Heart left ventricle (tissue), 16 donors: ENCODE measurements around the gene BMERB1. TPM values are rescaled to one million over a fixed set of nuclear protein-coding genes. Genes with fewer than 3 reads are reported as not detected.

ENCODE experiments used
- ATAC-seq, 4 donors: fragments of 200-7000 bp; cut with Tn5 transposase; one replicate each; pipeline ENCODE4 v1.9.1; 2020 to 2022; ENCODE audit warnings: moderate library complexity in 4 of 4, mild to moderate bottlenecking in 3 of 4, moderate number of reproducible peaks in 1 of 4
- DNase-seq, 5 donors: peaks; one replicate each; pipeline ENCODE4 v3.0.0-alpha.2; 2020
- H3K27ac ChIP-seq, 12 donors: fragments of 200-600 bp; sonication (generic) in 4 of 12; one replicate each; pipeline versions ENCODE4 v1.5.0 to v1.8.0; 2016 to 2022; ENCODE audit warnings: mild to moderate bottlenecking in 2 of 12
- H3K27me3 ChIP-seq, 9 donors: fragments of 200-600 bp; sonication (generic) in 2 of 9; one replicate each; pipeline versions ENCODE4 v1.5.1 to v1.8.0; 2016 to 2022; ENCODE audit warnings: mild to moderate bottlenecking in 3 of 9
- H3K36me3 ChIP-seq, 9 donors: fragments of 200-600 bp; sonication (generic) in 2 of 9; one replicate each; pipeline versions ENCODE4 v1.5.0 to v1.8.0; 2018 to 2022; ENCODE audit warnings: mild to moderate bottlenecking in 2 of 9
- H3K4me1 ChIP-seq, 12 donors: fragments of 200-600 bp; sonication (generic) in 4 of 12; one replicate each; pipeline versions ENCODE4 v1.5.0 to v1.8.0; 2016 to 2022; ENCODE audit warnings: mild to moderate bottlenecking in 3 of 12
- H3K4me3 ChIP-seq, 12 donors: fragments of 200-600 bp; sonication (generic) in 4 of 12; one replicate each; pipeline versions ENCODE4 v1.5.0 to v1.8.0; 2017 to 2022; ENCODE audit warnings: mild to moderate bottlenecking in 9 of 12, moderate library complexity in 4 of 12
- H3K9me3 ChIP-seq, 12 donors: fragments of 200-600 bp; sonication (generic) in 4 of 12; one replicate each; pipeline versions ENCODE4 v1.5.0 to v1.8.0; 2016 to 2022; ENCODE audit warnings: mild to moderate bottlenecking in 1 of 12
- CTCF ChIP-seq, 12 donors: fragments of 200-600 bp; sonication (generic) in 4 of 12; IDR thresholded peaks; one replicate each; pipeline versions ENCODE4 v1.5.0 to v1.8.0; 2018 to 2022; ENCODE audit warnings: antibody characterized with exemption in 12 of 12, mild to moderate bottlenecking in 5 of 12
- POLR2A ChIP-seq, 2 donors: fragments of 450-650 bp; IDR thresholded peaks; one replicate each; pipeline ENCODE4 v1.6.1; 2017; ENCODE audit warnings: antibody characterized with exemption in 2 of 2, mild to moderate bottlenecking in 2 of 2, moderate library complexity in 2 of 2
- WGBS, 4 donors: extraction: QIAGEN DNeasy Blood & Tissue Kit in 2 of 4; methylation state at CpG; one replicate each; pipeline versions ENCODE4 v1.1.5 to v1.1.7; 2013 to 2018; 5-methylcytosine and 5-hydroxymethylcytosine counted together
- intact Hi-C, 10 donors: fragments of 100-400 bp; cut with DNase I; formaldehyde crosslinking; loops; one replicate each; pipeline versions ENCODE4 v1.11.1 to v1.14.2; 2022
- polyA plus RNA-seq, 2 donors: library from polyadenylated mRNA; stranded (reverse); fragments of 200-250 nt; gene quantifications; one replicate each; pipeline ENCODE4 v1.2.3, GENCODE V29; 2013
- total RNA-seq, 9 donors: library from RNA; depleted of rRNA in 2 of 9; stranded (reverse); fragments of >200 nt in 2 of 9; fragmentation: NEBNext Ultra II Directional in 3 of 9; extraction: Animal tissue kit (Norgen Biotek cat#: 25700) in 3 of 9; gene quantifications; one replicate each; pipeline versions ENCODE4 v1.1.0 to v1.2.4, GENCODE V29; 2016 to 2023
- donor health status: ischemic (EF 13 %, LVEDD 7.1; RV severe dilation, severe dysfunction).
- donor health status: healthy with polysubstance abuse.
- donor health status: DM: no; HTN: yes; CAD: no.
- donor health status: DM: no; HTN: no; CAD: no.
- donor health status: ischemic (EF 25% LVEDD 6.9; RV normal size, moderate dysfunction).
- donor health status: ischemic (EF 25% LVEDD 5.7; RV mildly dilated, moderate dysfunction).
- donor health status: healthy.
- donor health status: DM: yes; HTN: yes; CAD: no.
- donor health status: ischemic (EF 35%, LVEDD 5.7; RV mildly dilated, moderate dysfunction).
- donor health status: nonischemic (EF 11% LVEDD 7.7; RV severe dilation, severe dysfunction).
- donor health status: DM: yes; HTN: yes; CAD: no.
- donor health status: PGD.
- donor health status: ischemic (EF 29% LVEDD 5.4; RV normal size, mild dysfunction).
- donor health status: nonischemic (EF 23%, LVEDD 6.1; RV moderate dilation, normal function).

Gene BMERB1
- total and polyA plus RNA-seq, 11 donors, result 20.8 to 105 (median 70.5) TPM

- intact Hi-C loops, result no loop called here
- no peak for TF ChIP-seq CTCF (IDR thresholded peaks at IDR 0.05)
- TF ChIP-seq POLR2A (IDR thresholded peaks at IDR 0.05), result no peak
- Histone ChIP-seq H3K36me3 (no peaks in the 10 kb centered on the region), H3K9me3 (no peaks in the 10 kb centered on the region), H3K27ac (no peak overlapping the region), H3K4me1 (peaks cover 0 to 14% (median under 1%) of the 10 kb centered on the region in 12 donors), H3K4me3 (no peak overlapping the region), H3K27me3 (no peaks in the 10 kb centered on the region)
- ATAC-seq (peak in 3 of 4 donors; percentile 34 to 57 (median 34)), DNase-seq (no peak)
- WGBS, 4 donors, result 61 to 66% (median 63%) methylated on average over 26 of the region's 26 CpGs
Measured at GRCh38 chr16:15502041-15502725, 67.8 kb downstream of the BMERB1 start.

DNA sequence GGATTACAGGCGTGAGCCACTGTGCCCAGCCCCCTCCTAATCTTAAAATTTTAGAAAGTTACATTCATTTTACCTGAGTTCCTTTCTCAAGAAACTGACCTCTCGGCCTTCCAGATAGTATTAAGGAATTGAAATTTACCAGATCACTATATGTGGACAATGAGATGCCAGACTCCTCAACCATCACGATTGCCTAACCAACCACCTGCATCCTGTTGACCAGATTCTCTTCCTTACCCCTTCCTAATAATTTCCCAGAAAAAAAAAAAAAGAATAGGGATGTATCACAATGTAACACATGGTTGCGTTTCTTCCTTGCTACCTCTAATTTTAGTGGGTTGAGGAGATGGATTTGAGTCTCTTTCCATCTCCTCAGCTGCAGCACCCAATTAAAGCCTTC lies 72.1 kb downstream of the BMERB1 start:
- H3K27ac ChIP-seq, result no peak overlapping the region
- WGBS, 4 donors, result 68 to 81% (median 72%) methylated on average over 4 of the region's 4 CpGs
- intact Hi-C loops, result no loop called here

DNA sequence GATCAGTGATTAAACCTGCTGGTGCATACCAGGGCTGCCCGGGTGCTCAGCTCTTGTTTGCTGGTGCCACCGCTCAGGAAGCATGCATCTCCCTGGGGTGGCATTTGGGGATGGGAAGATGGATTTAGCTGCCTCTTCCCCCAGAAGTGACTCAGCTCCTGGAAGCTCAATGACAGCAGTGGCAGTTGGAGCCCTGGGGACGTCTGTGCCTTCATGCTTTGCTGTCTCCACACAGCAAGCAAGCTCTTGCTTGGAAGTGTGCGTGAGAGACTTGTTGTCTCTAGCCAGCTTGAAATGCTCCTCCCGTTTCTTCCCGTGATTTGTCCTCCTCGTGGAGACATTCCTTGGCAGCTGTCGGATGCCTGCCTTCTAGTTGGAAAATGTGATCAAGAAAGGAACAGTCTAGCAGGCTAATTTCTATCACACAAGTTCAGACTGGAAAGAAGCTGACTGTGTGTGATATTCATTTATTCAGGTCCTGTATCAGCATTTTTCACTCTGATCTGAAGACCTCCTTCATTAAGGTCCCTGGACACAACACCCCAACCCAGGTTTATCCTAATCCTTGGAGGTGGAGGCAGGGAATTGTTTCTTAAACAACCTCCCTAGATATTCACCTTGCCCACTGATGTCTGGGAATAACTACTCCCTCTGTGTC lies 73.0 kb downstream of the BMERB1 start:
- peak in 3 of 4 donors; percentile 18 to 40 (median 31) for ATAC-seq
- 38 to 47% (median 43%) methylated on average over 7 to 8 of the region's 8 CpGs for WGBS, 4 donors
- TF ChIP-seq CTCF (IDR thresholded peaks at IDR 0.05), result no peak
- TF ChIP-seq POLR2A (IDR thresholded peaks at IDR 0.05), result no peak
- Histone ChIP-seq H3K9me3 (no peaks in the 10 kb centered on the region), H3K36me3 (no peaks in the 10 kb centered on the region), H3K4me3 (no peak overlapping the region), H3K4me1 (peaks cover 0 to 17% (median 5%) of the 10 kb centered on the region in 12 donors), H3K27me3 (no peaks in the 10 kb centered on the region), H3K27ac (no peak overlapping the region)
- DNase-seq, result no peak
- intact Hi-C loops, result no loop called here

More for the DNA sequence above, 72.1 kb downstream of the BMERB1 start:
- no peak for DNase-seq
- no peak for TF ChIP-seq POLR2A (IDR thresholded peaks at IDR 0.05)
- TF ChIP-seq CTCF (IDR thresholded peaks at IDR 0.05), result no peak
- Histone ChIP-seq H3K4me3 (no peak overlapping the region), H3K9me3 (no peaks in the 10 kb centered on the region), H3K36me3 (no peaks in the 10 kb centered on the region), H3K27me3 (no peaks in the 10 kb centered on the region), H3K4me1 (peaks cover 0 to 21% (median 5%) of the 10 kb centered on the region in 12 donors)
- ATAC-seq, result no peak

DNA sequence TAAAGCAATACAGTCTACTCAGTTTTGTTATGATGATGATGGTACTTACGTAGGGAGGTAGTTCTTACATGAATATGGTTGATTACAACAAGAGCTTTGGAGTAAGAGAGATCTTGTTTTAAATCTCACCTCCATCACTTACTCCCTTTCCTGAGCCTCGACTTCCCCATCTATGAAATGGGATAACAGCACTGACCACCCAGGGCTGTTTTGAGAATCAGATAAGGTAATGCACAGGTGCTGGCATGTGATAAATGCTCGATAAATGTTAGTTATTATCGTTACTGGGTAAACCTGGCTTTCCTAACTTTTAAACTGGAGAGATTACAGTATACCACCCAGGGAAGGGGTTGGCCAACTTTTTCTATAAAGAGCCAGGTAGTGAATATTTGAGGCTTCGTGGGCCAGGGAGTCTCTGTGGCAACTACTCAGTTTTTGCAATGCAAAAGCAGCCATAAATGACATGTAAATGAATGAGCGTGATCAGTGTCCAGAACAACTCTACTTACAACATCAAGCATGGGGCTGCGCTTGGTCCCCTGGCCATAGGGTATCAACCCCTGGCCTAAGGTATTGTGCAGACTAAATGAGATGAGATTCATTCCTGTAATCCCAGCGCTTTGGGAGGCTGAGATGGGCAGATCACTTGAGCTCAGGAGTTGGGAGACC lies 73.7 kb downstream of the BMERB1 start:
- Histone ChIP-seq H3K36me3 (no peaks in the 10 kb centered on the region), H3K27ac (no peak overlapping the region), H3K9me3 (no peaks in the 10 kb centered on the region), H3K4me3 (no peak overlapping the region), H3K4me1 (peaks cover 0 to 16% (median 5%) of the 10 kb centered on the region in 12 donors), H3K27me3 (no peaks in the 10 kb centered on the region)
- ATAC-seq (no peak), DNase-seq (no peak)
- 90 to 92% (median 91%) methylated on average over 8 of the region's 8 CpGs for WGBS, 4 donors
- intact Hi-C loops, result no loop called here
- no peak for TF ChIP-seq CTCF (IDR thresholded peaks at IDR 0.05)
- no peak for TF ChIP-seq POLR2A (IDR thresholded peaks at IDR 0.05)
